Osteocyte (in vitro differentiated cells): Measurements from ENCODE around the gene AMN. TPM values are rescaled to one million over a fixed set of nuclear protein-coding genes. Genes with fewer than 3 reads are reported as not detected.

Source experiments
- DNase-seq: peaks from one replicate; pipeline ENCODE4 v3.0.0; 2021; ENCODE audit warnings: mixed read lengths; ENCODE audit not compliant: unreplicated experiment; ENCODE audit errors: extremely low spot score
- H3K27ac Mint-ChIP-seq: one replicate; pipeline ENCODE4 v1.8.0; 2021; ENCODE audit warnings: mild to moderate bottlenecking, mixed read lengths; ENCODE audit not compliant: unreplicated experiment
- H3K27me3 Mint-ChIP-seq: one replicate; pipeline ENCODE4 v1.8.0; 2021; ENCODE audit warnings: mixed read lengths; ENCODE audit not compliant: unreplicated experiment
- H3K36me3 Mint-ChIP-seq: one replicate; pipeline ENCODE4 v1.8.0; 2021; ENCODE audit warnings: mixed read lengths; ENCODE audit not compliant: unreplicated experiment
- H3K4me1 Mint-ChIP-seq: one replicate; pipeline ENCODE4 v1.8.0; 2021; ENCODE audit warnings: mixed read lengths; ENCODE audit not compliant: unreplicated experiment
- H3K4me3 Mint-ChIP-seq: one replicate; pipeline ENCODE4 v1.8.0; 2021; ENCODE audit warnings: mild to moderate bottlenecking, moderate library complexity, mixed read lengths; ENCODE audit not compliant: unreplicated experiment
- H3K9me3 Mint-ChIP-seq: one replicate; pipeline ENCODE4 v1.8.0; 2021; ENCODE audit warnings: mixed read lengths; ENCODE audit not compliant: unreplicated experiment
- CTCF ChIP-seq: fragments of 200-600 bp; sonication (generic); IDR thresholded peaks from 2 replicates; pipeline ENCODE4 v1.5.0; 2021; ENCODE audit warnings: antibody characterized with exemption, mild to moderate bottlenecking, moderate library complexity
- total RNA-seq: library from RNA; stranded (reverse); gene quantifications from 2 replicates; pipeline ENCODE4 v1.2.1, GENCODE V29; 2021

Gene AMN
- total RNA-seq, 1 donor from 2014 or later = 0.86 TPM

- TF ChIP-seq CTCF = no peak
- H3K36me3 Mint-ChIP-seq = peaks cover 10% of the 10 kb centered on the region
- no peaks in the 10 kb centered on the region for H3K9me3 Mint-ChIP-seq
- no peak for DNase-seq
- H3K4me3 Mint-ChIP-seq = no peak overlapping the region
- H3K4me1 Mint-ChIP-seq = no peaks in the 10 kb centered on the region
- H3K27me3 Mint-ChIP-seq = no peaks in the 10 kb centered on the region
- no peak overlapping the region for H3K27ac Mint-ChIP-seq
Observed at GRCh38 chr14:102909911-102910310, 12.6 kb upstream of the AMN start.

GRCh38 chr14:102910442-102910841 lies 12.0 kb upstream of the AMN start:
- TF ChIP-seq CTCF = no peak
- Mint-ChIP-seq H3K4me1 (no peaks in the 10 kb centered on the region), H3K27ac (no peak overlapping the region), H3K4me3 (no peak overlapping the region), H3K36me3 (peaks cover 6% of the 10 kb centered on the region), H3K27me3 (no peaks in the 10 kb centered on the region), H3K9me3 (no peaks in the 10 kb centered on the region)
- no peak for DNase-seq

- Mint-ChIP-seq H3K9me3 (no peaks in the 10 kb centered on the region), H3K36me3 (peaks cover 1% of the 10 kb centered on the region), H3K4me1 (no peaks in the 10 kb centered on the region), H3K27me3 (no peaks in the 10 kb centered on the region), H3K4me3 (no peak overlapping the region), H3K27ac (no peak overlapping the region)
- no peak for DNase-seq
- TF ChIP-seq CTCF = no peak
Observed at GRCh38 chr14:102911541-102911951, 10.9 kb upstream of the AMN start.

GRCh38 chr14:102911991-102912761 lies 10.3 kb upstream of the AMN start:
- DNase-seq = no peak
- H3K4me3 Mint-ChIP-seq = no peak overlapping the region
- H3K9me3 Mint-ChIP-seq = no peaks in the 10 kb centered on the region
- H3K4me1 Mint-ChIP-seq = no peaks in the 10 kb centered on the region
- H3K36me3 Mint-ChIP-seq = peaks cover 1% of the 10 kb centered on the region
- no peaks in the 10 kb centered on the region for H3K27me3 Mint-ChIP-seq
- no peak for TF ChIP-seq CTCF
- no peak overlapping the region for H3K27ac Mint-ChIP-seq

GRCh38 chr14:102913341-102914211 lies 8.9 kb upstream of the AMN start:
- no peak for TF ChIP-seq CTCF
- no peaks in the 10 kb centered on the region for H3K4me1 Mint-ChIP-seq
- DNase-seq = no peak
- no peak overlapping the region for H3K27ac Mint-ChIP-seq
- peaks cover 1% of the 10 kb centered on the region for H3K36me3 Mint-ChIP-seq
- H3K27me3 Mint-ChIP-seq = no peaks in the 10 kb centered on the region
- no peaks in the 10 kb centered on the region for H3K9me3 Mint-ChIP-seq
- H3K4me3 Mint-ChIP-seq = no peak overlapping the region
